Measurements from ENCODE around the gene LYPD6. TPM values are rescaled to one million over a fixed set of nuclear protein-coding genes. Genes with fewer than 3 reads are reported as not detected.

Gene LYPD6
- total RNA-seq, 1 experiment from 2014 or later: 0.74 TPM

GRCh38 chr2:149339324-149339723 is 8.9 kb downstream of the LYPD6 start:
- POLR2A ChIA-PET (ENCODE audit: unreplicated experiment): no interaction called here
- Histone ChIP-seq H3K79me2 (ENCODE audit: low read depth) (no peaks in the 10 kb centered on the region), H3K27me3 (ENCODE audit: insufficient read depth, low read depth) (no peaks in the 10 kb centered on the region), H3K4me2 (no peak overlapping the region), H3K9me2 (ENCODE audit: insufficient read depth) (no peaks in the 10 kb centered on the region), H3K9me3 (ENCODE audit: insufficient read depth, low read depth) (no peaks in the 10 kb centered on the region), H2AFZ (no peak overlapping the region), H3K4me3 (no peak overlapping the region), H3K36me3 (ENCODE audit: low read depth) (no peaks in the 10 kb centered on the region), H3F3A (ENCODE audit: insufficient read depth, low read depth) (no peaks in the 10 kb centered on the region), H3K27ac (no peak overlapping the region), H4K20me1 (ENCODE audit: insufficient read depth) (no peaks in the 10 kb centered on the region), H3K4me1 (replicated peaks; ENCODE audit: insufficient read depth) (no peaks in the 10 kb centered on the region)
- CTCF ChIA-PET: no interaction called here
- intact Hi-C loops (cut with micrococcal nuclease; ENCODE audit: unreplicated experiment): no loop called here
- no peak for DNase-seq
- TF ChIP-seq CTCF (conservative IDR thresholded peaks at IDR 0.05) (no peak), EZH2 (IDR thresholded peaks at IDR 0.05; ENCODE audit: low read depth) (no peak)
- BruUV-seq (replicated peaks): no TSS peak

GRCh38 chr2:149342509-149342908 is 12.1 kb downstream of the LYPD6 start:
- H3K79me2 ChIP-seq (ENCODE audit: low read depth): no peaks in the 10 kb centered on the region
- intact Hi-C loops (cut with micrococcal nuclease; ENCODE audit: unreplicated experiment): no loop called here
- no peak overlapping the region for H3K27ac ChIP-seq
- H3K36me3 ChIP-seq (ENCODE audit: low read depth): no peaks in the 10 kb centered on the region
- no peaks in the 10 kb centered on the region for H3K9me3 ChIP-seq (ENCODE audit: insufficient read depth, low read depth)
- H3K9me2 ChIP-seq (ENCODE audit: insufficient read depth): no peaks in the 10 kb centered on the region
- POLR2A ChIA-PET (ENCODE audit: unreplicated experiment): no interaction called here
- DNase-seq: no peak
- TF ChIP-seq EZH2 (IDR thresholded peaks at IDR 0.05; ENCODE audit: low read depth): no peak
- CTCF ChIA-PET: no interaction called here
- no TSS peak for BruUV-seq (replicated peaks)
- no peak overlapping the region for H2AFZ ChIP-seq
- no peaks in the 10 kb centered on the region for H3F3A ChIP-seq (ENCODE audit: insufficient read depth, low read depth)
- H4K20me1 ChIP-seq (ENCODE audit: insufficient read depth): no peaks in the 10 kb centered on the region
- no peak overlapping the region for H3K4me3 ChIP-seq
- no peaks in the 10 kb centered on the region for H3K4me1 ChIP-seq (replicated peaks; ENCODE audit: insufficient read depth)
- H3K27me3 ChIP-seq (ENCODE audit: insufficient read depth, low read depth): no peaks in the 10 kb centered on the region
- H3K4me2 ChIP-seq: no peak overlapping the region

- Histone ChIP-seq H3K4me3 (no peak overlapping the region), H3K9me2 (ENCODE audit: insufficient read depth) (no peaks in the 10 kb centered on the region), H2AFZ (no peak overlapping the region), H3K27ac (no peak overlapping the region), H3K27me3 (ENCODE audit: insufficient read depth, low read depth) (no peaks in the 10 kb centered on the region), H3K4me1 (replicated peaks; ENCODE audit: insufficient read depth) (no peaks in the 10 kb centered on the region), H3K36me3 (ENCODE audit: low read depth) (no peaks in the 10 kb centered on the region), H3K4me2 (no peak overlapping the region), H3K9me3 (ENCODE audit: insufficient read depth, low read depth) (no peaks in the 10 kb centered on the region), H3K79me2 (ENCODE audit: low read depth) (no peaks in the 10 kb centered on the region), H3F3A (ENCODE audit: insufficient read depth, low read depth) (no peaks in the 10 kb centered on the region), H4K20me1 (ENCODE audit: insufficient read depth) (no peaks in the 10 kb centered on the region)
- POLR2A ChIA-PET (ENCODE audit: unreplicated experiment): no interaction called here
- no peak for DNase-seq
- BruUV-seq (replicated peaks): no TSS peak
- intact Hi-C loops (cut with micrococcal nuclease; ENCODE audit: unreplicated experiment): no loop called here
- CTCF ChIA-PET: no interaction called here
- TF ChIP-seq CTCF (conservative IDR thresholded peaks at IDR 0.05) (no peak), EZH2 (IDR thresholded peaks at IDR 0.05; ENCODE audit: low read depth) (no peak)
Measured at GRCh38 chr2:149344105-149344504, 13.7 kb downstream of the LYPD6 start.

- Histone ChIP-seq H3K27ac (no peak overlapping the region), H3F3A (ENCODE audit: insufficient read depth, low read depth) (no peaks in the 10 kb centered on the region), H3K27me3 (ENCODE audit: insufficient read depth, low read depth) (no peaks in the 10 kb centered on the region), H4K20me1 (ENCODE audit: insufficient read depth) (no peaks in the 10 kb centered on the region), H3K4me1 (replicated peaks; ENCODE audit: insufficient read depth) (no peaks in the 10 kb centered on the region), H3K4me2 (no peak overlapping the region), H3K9me2 (ENCODE audit: insufficient read depth) (no peaks in the 10 kb centered on the region), H3K79me2 (ENCODE audit: low read depth) (no peaks in the 10 kb centered on the region), H3K36me3 (ENCODE audit: low read depth) (no peaks in the 10 kb centered on the region), H2AFZ (no peak overlapping the region), H3K4me3 (no peak overlapping the region), H3K9me3 (ENCODE audit: insufficient read depth, low read depth) (no peaks in the 10 kb centered on the region)
- POLR2A ChIA-PET (ENCODE audit: unreplicated experiment): no interaction called here
- CTCF ChIA-PET: no interaction called here
- intact Hi-C loops (cut with micrococcal nuclease; ENCODE audit: unreplicated experiment): no loop called here
- no TSS peak for BruUV-seq (replicated peaks)
- TF ChIP-seq CTCF (conservative IDR thresholded peaks at IDR 0.05): no peak
- TF ChIP-seq EZH2 (IDR thresholded peaks at IDR 0.05; ENCODE audit: low read depth): no peak
- DNase-seq: no peak
Measured at GRCh38 chr2:149346272-149346671, 15.9 kb downstream of the LYPD6 start.

Measured in PC-9 (cell line).